ENCODE measurements around the gene NEU2.

NEU2 gene

DNA sequence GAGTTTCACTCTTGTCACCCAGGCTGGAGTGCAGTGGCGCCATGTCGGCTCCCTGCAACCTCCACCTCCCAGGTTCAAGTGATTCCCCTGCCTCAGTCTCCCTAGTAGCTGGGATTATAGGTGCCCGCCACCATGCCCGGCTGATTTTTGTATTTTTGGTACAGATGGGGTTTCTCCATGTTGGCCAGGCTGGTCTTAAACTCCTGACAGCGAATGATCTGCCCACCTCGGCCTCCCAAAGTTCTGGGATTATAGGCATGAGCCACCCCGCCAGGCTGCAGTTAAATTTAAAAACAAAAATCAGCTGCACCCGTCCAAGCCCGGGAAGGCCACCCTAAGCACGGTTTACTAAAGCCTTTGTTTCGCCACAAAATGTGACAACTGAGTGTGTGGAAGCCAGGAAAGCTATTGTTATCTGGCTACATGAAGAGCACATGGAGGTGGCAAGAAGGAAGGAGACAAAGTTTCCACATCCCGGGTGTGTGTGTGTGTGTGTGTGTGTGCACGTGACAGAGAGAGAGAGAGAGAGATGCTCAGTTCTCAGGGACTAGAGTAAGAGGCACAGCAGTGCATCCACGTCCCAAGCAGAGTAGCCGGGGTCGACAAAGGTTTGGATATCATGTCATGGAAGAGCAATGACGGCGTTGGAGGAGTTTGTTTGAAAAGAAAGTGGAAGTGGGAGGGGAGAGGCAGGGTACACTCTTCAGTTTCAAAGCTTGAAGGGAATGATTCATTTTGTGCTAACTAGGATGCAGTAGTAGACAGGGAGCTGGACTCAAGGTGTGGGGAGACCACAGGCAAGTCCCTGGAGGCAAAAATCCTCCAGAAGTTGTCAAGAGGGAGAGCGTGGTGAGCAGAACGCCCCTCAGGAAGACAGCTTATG is 47.7 kb downstream of the NEU2 start:
- DNase-seq, result no peak

DNA sequence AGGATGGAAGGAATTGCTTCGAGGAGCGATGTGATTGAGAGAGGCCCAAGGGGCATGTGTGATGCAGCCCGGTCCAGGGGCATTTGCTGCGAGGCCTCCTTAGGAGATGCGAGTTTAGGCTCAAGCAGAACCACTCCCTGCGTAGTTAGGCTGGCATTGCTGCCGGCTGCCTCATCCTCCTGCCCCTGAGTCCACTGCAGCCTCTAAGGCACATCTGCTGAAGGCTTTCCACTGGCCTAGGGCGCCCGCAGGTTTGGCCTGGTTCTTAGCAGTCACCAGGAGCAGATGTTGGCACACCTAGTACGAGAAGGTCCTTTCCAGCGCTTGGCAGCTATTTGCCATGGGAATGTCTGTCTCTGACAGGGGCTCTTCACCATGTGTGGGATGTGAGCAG is 48.4 kb downstream of the NEU2 start:
- no peak for DNase-seq

DNA sequence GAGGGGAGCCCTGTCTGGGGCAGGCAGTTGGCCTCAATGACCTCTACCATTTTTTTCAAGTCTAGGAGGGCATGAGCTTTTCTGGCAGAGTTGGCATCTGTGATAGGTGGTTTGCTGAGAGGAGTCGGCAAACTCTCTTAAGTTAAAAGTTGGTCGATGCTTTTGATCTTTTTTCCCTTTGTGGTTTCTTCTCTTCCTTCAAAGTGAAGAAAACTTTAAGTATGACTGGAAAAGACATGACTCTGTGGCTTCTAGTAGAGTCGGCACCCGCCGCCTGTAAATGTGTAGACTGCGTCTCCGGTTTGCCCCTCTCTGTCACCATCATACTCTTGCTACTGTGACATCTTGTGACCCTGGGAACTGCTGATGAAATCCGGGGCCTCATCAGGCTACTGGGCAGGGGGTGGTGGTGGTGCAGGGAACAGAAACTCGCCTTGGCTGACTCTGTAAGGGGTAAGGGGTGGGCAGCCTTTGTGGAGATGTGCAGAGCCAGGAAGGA is 48.8 kb downstream of the NEU2 start:
- no peak for DNase-seq

DNA sequence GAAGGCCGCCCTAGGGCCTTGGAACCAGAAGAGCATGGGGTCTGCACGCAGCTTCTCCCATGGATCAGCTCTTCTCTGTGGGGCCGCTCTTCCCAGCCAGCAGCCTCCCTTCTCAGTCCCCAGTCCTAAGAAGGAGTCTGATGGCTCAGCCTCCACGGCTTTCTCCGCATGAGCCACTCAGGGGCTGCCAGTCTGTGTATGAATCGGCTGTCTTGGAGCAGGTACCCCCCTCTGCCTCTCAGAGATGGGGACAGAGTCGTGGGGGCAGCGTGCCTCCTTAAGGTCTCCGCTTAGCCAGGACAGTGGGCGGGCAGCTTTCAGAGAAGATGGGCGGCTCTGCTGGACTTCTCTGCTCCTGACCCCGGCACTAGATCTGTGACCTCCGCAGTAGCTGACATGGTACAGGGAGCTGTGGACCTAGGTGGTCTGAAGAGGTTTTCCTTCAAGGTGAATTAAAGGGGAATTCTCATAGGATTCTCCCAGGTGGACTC is 49.3 kb downstream of the NEU2 start:
- DNase-seq, result no peak

DNA sequence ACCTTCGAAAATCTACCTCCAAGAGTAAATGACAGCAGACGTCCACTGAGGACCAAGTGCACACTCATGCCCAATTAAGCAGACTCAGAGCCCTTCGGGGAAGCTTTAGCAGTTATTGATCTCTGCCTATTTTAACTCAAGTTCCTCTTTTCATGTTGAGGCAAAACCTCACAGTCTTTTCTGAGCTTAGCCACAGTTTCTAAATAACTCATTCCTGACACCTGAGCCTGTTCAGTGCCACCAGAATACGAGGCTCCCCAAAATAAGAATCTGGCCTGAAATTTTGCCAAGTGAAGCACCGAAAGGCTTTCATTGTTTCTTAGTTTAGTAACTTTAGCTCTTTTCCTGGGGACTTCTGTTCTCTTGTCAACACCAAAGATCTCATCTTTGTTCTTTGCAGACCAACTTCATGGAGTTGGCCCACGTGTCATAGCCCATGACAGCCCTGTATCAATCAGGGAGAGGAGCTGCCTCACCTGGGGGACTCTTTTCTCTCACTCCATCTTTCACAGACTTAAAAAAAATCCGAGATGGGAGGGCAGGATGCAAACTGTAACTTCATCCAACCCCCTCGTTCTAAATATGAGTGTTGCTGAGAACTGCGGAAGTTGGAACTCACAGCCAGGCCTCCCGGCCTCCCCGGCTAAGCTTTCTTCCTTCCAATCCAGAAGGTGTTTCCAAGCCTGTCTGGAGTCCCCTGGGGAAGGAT is 49.9 kb downstream of the NEU2 start:
- DNase-seq, result no peak

DNA sequence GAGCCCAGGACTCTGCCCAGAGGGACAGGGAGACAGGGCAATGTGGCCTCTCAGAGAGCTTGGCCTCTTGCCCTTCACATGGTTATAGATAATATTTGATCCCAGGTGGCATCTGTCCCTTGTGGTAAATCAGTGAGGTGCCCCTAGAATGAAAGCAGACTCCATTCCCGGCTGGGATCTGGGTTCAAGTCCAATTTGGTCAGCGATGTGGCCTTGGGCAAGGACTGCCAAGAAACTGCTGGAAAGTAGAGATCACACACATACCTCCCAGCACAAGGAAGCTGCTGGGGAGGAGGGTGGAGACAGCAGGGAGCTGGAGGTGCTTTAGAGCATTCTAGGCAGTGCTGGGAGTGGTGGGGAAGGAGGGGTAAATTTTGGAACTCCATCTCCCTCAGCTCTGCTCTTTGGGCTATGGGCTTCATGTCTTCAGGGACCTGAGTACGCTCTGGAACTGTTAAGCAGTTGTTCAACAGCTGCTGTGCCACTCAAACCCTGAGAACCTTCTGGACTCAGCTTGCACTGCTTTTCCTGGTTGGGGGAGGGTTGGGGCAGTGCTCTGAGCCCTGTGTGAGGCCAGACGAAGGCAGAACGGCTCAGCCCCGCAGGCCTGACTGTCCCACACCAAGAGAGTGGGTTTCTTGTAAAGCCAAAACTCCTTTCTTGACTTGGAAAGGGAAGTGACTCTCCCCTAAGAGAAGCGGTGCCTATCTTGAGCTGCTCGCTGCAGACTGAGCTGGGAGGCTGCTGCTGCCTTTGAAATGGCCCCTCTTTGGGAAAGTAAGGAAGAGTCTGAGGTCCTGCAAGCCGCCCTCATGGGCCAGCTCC is 50.7 kb downstream of the NEU2 start:
- DNase-seq, result no peak

DNA sequence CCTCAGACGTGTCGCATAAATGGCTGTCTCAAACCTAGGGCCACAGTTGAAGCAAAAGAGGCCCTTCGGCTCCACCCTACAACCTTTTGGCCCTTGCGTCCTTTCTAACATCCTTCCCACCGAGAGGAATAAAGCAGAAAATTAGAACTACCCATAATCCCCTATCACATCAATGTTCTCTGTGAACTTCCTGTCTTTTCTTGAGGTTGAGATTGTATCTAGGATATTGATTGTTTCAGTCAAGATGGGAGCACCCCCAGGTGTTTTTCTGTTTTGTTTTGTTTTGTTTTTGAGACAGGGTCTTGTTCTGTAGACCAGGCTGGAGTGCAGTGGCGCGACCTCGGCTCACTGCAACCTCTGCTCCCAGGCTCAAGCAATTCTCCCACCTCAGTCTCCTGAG is 51.3 kb downstream of the NEU2 start:
- no peak for DNase-seq

DNA sequence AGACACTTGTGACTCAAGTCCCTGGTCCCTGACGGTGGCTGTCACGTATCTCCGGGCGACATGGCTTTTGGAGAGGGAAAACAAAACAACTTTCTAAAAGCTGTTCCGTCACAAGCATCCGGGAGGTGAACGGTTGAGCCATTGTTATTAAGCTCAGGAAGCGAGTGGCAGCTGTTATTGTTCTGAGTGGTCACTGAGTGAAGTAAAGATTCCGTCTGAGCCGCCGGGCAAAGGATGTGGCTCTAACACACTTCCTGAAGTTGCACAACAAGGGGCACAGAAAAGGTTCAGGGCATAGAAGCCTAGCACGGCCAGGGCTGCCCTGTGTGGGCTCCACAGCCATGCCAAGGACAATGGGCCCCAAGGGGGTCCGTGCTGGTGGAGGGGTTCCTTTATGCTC is 52.0 kb downstream of the NEU2 start:
- no peak for DNase-seq
